Measurements from ENCODE around the gene PACRG. TPM values are rescaled to one million over a fixed set of nuclear protein-coding genes. Genes with fewer than 3 reads are reported as not detected.

The PACRG gene
- total RNA-seq, 2 donors from 2014 or later, result 2.9 to 63.8 TPM

GRCh38 chr6:163137398-163137881 lies 409.7 kb downstream of the PACRG start:
- H3K36me3 ChIP-seq, result no peaks in the 10 kb centered on the region
- DNase-seq (ENCODE audit: low spot score), result no peak
- H3K27me3 ChIP-seq (replicated peaks; ENCODE audit: insufficient read depth), result no peaks in the 10 kb centered on the region
- TF ChIP-seq CTCF (IDR thresholded peaks at IDR 0.05) (no peak), POLR2A (IDR thresholded peaks at IDR 0.05) (no peak), POLR2AphosphoS5 (IDR thresholded peaks at IDR 0.05) (no peak)
- no peak overlapping the region for H3K27ac ChIP-seq
- H3K9me3 ChIP-seq, result no peaks in the 10 kb centered on the region
- no peak overlapping the region for H3K4me3 ChIP-seq
- intact Hi-C loops (cut with DNase I), result no loop called here
- no peaks in the 10 kb centered on the region for H3K4me1 ChIP-seq (replicated peaks)
- WGBS, result 96% methylated on average over 21 of the region's 21 CpGs

GRCh38 chr6:163146036-163146435 lies 418.3 kb downstream of the PACRG start:
- Histone ChIP-seq H3K4me3 (no peak overlapping the region), H3K36me3 (no peaks in the 10 kb centered on the region), H3K9me3 (no peaks in the 10 kb centered on the region), H3K27me3 (replicated peaks; ENCODE audit: insufficient read depth) (no peaks in the 10 kb centered on the region), H3K27ac (no peak overlapping the region), H3K4me1 (replicated peaks) (no peaks in the 10 kb centered on the region)
- intact Hi-C loops (cut with DNase I), result no loop called here
- no peak for TF ChIP-seq POLR2AphosphoS5 (IDR thresholded peaks at IDR 0.05)
- no peak for TF ChIP-seq POLR2A (IDR thresholded peaks at IDR 0.05)
- no peak for TF ChIP-seq CTCF (IDR thresholded peaks at IDR 0.05)
- DNase-seq (ENCODE audit: low spot score), result no peak
- 82% methylated on average over 4 of the region's 4 CpGs for WGBS

GRCh38 chr6:163147994-163148393 lies 420.2 kb downstream of the PACRG start:
- TF ChIP-seq CTCF (IDR thresholded peaks at IDR 0.05) (no peak), POLR2A (IDR thresholded peaks at IDR 0.05) (no peak), POLR2AphosphoS5 (IDR thresholded peaks at IDR 0.05) (no peak)
- Histone ChIP-seq H3K36me3 (no peaks in the 10 kb centered on the region), H3K27me3 (replicated peaks; ENCODE audit: insufficient read depth) (no peaks in the 10 kb centered on the region), H3K4me3 (no peak overlapping the region), H3K27ac (no peak overlapping the region), H3K4me1 (replicated peaks) (no peaks in the 10 kb centered on the region), H3K9me3 (no peaks in the 10 kb centered on the region)
- 77% methylated on average over 4 of the region's 4 CpGs for WGBS
- no peak for DNase-seq (ENCODE audit: low spot score)
- intact Hi-C loops (cut with DNase I), result no loop called here

- H3K27ac ChIP-seq, result no peak overlapping the region
- intact Hi-C loops (cut with DNase I), result no loop called here
- DNase-seq (ENCODE audit: low spot score), result no peak
- 81% methylated on average over 24 of the region's 24 CpGs for WGBS
- no peaks in the 10 kb centered on the region for H3K4me1 ChIP-seq (replicated peaks)
- no peak overlapping the region for H3K4me3 ChIP-seq
- TF ChIP-seq POLR2AphosphoS5 (IDR thresholded peaks at IDR 0.05) (no peak), POLR2A (IDR thresholded peaks at IDR 0.05) (no peak), CTCF (IDR thresholded peaks at IDR 0.05) (no peak)
- no peaks in the 10 kb centered on the region for H3K9me3 ChIP-seq
- H3K27me3 ChIP-seq (replicated peaks; ENCODE audit: insufficient read depth), result no peaks in the 10 kb centered on the region
- H3K36me3 ChIP-seq, result no peaks in the 10 kb centered on the region
These were observed 420.9 kb downstream of the PACRG start for GRCh38 chr6:163148451-163149278.

Data from prostate gland (tissue), 2 donors.